Testis (tissue), 2 donors: Measurements from ENCODE around the gene ITGAD.

Experiments
- CTCF ChIP-seq, 3 experiments: fragments of 450-650 bp in 2 of 3; fragments of 200-600 bp in 1 of 3; sonication (generic) in 1 of 3; IDR thresholded peaks; one replicate each; pipeline ENCODE4 v1.5.1; 2016 to 2019; ENCODE audit warnings: antibody characterized with exemption in 3 of 3, mild to moderate bottlenecking in 2 of 3, moderate library complexity in 1 of 3
- POLR2A ChIP-seq: fragments of 450-650 bp; IDR thresholded peaks from one replicate; pipeline ENCODE4 v1.6.1; 2017; ENCODE audit warnings: antibody characterized with exemption, mild to moderate bottlenecking, moderate library complexity

- no peak for TF ChIP-seq CTCF (IDR thresholded peaks at IDR 0.05)
- no peak for TF ChIP-seq POLR2A
Measured at GRCh38 chr16:31453255-31454204, 60.4 kb downstream of the ITGAD start.
